CD4-positive, alpha-beta T cell treated with Interleukin-10 for 1 hour (primary cell): ENCODE results near the gene SLAIN2.

Experiments
- DNase-seq: peaks from one replicate; pipeline ENCODE4 v3.0.0-alpha.2; 2020

The SLAIN2 gene

DNA sequence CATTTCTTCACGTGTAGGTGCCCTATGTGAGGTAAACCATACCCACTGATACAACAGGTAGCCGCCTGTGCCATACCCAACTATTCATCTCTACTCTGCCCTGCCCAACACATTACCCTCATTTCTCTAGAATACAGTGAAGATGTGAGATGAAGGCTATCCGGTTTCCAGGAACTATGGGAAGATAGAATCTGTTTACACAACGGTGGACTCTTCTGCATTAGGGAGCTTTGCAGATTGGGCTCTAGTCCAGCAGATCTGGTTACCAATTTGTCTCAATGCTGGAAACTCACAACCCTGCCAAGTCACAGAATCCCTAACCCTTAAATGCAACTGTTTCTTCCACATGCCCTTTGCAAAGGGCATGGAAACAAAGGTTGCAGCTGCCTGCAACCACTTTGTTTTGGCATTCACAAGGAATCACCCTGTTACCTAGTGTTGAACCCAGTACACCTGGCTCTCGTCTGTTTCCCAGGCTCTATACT lies 6.4 kb upstream of the SLAIN2 start:
- no peak for DNase-seq

DNA sequence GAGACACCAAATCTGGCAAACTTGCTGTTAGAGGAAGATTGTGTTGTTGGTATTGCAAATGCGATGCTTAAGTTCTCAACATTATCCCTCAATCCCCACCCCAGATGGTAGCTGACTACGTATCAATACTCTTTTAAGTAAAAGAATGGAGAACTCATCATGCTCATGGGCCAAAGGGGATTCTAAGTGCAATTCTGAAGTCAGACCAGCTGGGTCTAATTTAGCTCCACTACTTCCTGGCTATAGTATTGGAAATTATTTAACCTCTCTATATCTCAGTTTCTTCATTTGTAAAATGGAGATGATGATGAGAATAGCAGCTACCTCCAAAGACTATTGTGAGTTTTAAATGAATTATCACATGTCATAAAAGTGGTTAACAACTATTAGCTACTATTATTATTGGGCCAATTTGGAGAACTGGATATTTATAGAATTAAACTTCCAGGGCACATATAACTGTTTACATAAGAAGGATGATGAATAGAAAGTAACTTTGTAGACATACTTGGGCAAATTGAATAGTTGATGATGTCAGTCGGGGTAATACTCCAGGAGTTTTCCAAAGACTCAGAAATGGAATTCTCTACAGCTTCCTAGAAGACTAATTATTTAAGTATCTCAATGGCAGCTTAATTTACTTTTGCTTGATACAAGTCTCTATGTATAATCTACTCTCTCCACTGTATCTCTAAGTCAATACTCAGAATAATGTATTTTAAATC lies 5.0 kb upstream of the SLAIN2 start:
- DNase-seq, result no peak

DNA sequence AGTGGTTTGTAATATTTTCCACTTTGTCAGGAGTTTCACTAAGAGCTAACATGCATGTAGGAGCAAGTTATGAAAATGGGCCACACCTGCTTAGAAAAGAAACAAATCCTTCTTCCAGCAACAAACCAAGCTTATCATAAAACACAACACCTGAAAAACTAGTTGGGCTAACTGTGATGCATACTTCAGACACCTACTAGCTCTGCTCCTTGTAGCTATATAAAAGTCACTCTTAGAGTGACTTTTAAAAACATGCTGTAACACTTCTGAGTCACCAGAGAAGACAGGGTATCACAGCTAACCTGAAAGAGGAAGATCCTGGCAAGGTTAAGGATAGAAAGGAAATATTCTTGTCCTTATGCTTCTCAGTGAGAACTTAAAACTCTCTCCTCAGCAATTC lies 3.6 kb upstream of the SLAIN2 start:
- no peak for DNase-seq

DNA sequence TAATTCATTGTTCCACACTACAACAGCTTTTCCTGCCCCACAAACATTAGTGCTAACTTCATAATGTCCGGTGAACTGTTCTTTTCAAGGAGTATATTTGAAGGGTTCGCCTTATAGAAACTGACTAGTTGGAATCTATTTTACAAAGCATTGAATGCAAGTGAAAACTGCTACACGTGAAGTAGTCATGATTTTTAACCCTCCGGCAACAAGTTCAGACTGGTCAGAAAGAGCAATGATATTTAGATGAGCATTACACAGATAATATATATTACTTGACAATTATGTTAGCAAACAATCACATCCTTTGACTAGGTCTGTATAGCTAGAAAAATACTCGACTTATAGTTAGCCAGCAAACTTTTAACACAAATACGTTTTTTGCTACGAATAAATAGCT lies 1.7 kb upstream of the SLAIN2 start:
- DNase-seq, result no peak

DNA sequence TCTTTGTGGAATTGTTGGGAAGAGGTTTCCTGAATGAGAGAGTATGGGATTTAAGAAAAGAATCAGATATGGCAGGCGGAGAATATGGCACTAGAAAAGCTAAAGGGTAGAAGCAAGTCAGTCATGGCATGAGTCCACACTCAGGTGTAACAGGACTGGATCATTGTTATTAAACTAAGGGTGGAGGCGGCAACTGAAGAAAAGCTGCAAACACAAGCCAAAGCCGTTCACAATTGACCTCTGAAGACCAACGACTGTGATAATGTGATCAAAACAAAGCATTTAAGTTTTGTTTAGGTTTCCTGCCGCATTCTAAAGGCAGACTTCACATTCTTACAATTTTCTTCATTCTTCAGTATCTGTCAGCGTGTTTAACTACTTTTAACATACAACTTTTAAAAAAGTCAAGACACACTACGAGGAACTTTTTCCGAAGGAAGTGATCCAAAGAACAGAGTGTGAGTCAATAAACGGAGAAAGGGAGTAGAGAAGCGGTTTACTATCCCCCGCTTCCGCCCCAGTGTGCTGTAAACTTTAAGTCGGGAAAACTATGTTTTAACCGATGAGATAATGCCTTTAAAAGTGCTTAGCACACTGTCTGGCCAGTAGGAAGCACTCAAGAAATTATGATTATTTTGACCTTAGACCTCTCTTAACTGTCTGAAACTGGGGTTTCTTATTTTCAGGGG lies 909 bp upstream of the SLAIN2 start:
- peak; percentile 7 for DNase-seq

DNA sequence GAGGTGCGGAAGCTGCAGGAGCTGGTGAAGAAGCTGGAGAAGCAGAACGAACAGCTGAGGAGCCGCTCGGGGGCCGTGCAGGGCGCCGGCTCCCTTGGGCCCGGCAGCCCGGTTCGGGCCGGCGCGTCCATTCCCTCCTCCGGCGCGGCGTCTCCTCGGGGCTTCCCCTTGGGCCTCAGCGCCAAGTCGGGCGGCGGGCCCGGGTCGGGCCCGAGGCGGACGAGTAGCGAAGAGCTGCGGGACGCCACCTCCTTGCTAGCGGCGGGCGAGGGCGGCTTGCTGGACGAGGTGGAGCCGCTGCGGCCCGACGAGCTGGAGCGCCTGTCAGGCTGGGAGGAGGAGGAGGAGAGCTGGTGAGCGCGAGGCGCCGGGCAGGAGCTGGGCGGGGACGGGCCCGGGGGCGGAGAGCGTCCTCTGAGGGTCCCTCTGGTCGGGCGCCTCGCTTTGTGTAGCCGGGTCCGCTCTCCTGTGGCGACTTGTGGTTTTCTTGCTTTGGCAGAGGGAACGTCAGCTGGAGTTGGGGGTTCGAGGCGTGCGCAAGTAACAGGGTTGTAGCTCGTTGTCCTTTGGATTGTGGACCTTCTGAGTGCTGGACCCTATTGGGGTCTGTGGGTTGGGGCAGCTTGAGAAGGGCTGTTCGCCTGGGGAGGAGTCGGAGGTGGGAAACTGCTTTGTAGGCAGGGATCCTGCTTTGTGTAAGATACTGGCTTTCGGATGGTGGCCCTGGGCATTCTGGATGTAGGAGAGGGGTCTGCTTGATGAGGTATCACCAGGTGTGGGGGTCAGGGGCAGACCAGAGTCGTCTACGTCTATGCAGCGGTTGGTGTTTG lies 662 bp downstream of the SLAIN2 start:
- peak; percentile 52 for DNase-seq

DNA sequence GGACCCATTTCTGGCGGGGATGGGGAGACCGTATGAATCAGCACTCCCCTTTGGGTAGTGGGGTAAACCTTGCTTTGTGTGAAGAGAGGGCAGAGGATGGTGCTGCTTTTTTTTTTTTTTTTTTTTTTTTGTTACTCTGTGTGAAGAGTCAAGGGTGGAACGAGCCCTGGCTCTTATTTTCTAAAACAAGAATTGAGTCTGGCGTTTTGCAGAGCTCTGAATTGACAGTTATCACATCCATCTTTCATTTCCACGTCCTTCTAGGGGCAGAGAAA lies 1.2 kb downstream of the SLAIN2 start:
- DNase-seq, result peak; percentile 27

DNA sequence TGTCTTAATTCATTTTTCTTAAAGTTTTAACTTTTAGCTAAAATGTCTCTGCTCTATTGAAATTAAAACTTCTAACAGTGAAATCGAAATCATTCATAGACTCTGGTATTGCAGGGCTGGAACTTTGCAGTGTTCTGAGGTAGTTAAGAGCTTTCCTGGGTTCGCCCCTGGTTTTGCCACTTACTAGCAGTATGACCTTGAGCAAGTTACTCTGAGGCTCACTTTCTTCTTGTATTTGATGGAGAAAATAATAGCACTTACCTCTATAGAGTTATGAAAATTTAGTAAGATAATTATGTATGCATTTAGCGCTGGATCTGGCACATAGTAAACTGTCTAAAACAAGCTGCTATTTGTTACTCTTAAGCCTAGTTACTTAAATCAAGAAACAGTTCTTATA lies 1.7 kb downstream of the SLAIN2 start:
- DNase-seq, result peak; percentile 3

DNA sequence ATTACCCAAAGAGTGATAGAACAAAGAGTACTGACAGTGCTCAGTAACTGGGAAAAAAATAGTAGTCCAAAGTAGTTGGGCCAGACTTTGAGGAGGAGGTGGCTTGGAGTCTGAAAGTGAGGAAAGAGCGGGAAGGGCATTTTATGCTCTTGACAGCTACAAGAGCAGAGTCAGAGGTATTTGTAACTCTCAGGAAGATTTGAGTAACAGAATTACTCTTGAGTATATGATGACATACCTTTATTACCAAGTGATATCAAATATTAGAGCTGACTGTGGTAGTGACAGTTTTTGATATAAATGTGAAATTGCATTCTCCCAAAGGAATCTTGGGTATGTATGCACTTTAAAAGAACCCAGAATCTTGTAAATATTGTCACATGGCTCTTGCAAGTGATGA lies 2.2 kb downstream of the SLAIN2 start:
- DNase-seq, result no peak

DNA sequence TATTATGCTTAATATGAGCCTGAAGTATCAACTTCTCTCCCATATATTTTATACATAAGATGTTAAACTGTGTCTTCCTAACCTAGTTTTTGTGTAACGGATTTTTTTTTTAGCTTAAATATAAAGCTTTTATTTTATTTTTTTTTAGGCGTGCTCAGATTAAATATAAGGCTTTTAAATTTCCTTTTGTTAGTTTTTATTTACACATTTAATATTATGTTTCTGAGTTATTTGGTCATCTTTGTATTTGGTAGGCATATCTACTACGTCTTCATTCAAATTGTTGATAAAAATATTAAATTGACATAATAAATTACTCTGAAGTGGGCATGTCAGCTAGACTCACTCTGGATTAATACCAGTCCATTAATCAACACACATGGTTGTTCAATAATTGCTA lies 4.2 kb downstream of the SLAIN2 start:
- DNase-seq, result no peak

DNA sequence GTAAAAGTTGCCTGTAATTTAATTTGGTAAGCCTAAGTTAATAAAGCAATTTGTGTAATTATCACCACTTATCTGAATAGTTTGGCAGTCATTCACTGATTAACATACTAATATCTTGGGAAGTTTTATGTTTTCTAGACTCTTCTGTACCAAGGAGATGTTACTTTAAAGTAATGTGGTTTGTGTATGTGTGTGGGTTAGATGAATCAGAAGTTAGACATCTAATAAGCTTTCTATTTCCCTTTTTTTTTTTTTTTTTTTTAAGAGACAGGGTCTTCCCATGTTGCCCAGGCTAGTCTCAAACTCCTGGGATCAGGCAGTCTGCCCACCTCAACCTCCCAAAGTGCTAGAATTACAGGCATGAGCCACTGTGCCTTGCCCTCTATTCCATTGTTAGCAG lies 5.3 kb downstream of the SLAIN2 start:
- no peak for DNase-seq

DNA sequence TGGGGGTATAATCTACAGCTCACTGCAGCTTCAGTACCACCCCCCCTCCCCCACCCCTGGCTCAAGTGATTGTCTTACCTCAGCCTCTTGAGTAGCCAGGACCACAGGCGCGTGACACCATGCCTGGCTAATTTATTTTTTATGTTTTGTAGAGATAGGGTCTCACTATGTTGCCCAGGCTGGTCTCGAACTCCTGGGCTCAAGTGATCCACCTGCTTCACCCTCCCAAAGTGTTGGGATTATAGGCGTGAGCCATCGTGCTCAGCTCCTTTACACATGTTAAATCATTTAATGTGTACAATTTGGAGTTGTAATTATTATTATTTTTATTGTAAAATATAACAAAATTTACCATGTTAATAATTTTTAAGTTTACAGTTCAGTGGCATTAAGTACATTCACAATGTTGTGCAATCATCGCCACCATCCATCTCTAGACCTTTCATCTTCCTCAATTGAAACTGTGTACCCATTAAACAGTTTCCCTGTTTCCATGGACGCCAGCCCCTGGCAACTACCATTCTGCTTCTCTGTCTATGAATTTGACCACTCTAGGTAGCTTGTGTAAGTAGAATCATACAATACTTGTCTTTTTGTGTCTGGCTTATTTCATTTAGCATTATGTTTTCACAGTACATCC lies 6.1 kb downstream of the SLAIN2 start:
- no peak for DNase-seq

DNA sequence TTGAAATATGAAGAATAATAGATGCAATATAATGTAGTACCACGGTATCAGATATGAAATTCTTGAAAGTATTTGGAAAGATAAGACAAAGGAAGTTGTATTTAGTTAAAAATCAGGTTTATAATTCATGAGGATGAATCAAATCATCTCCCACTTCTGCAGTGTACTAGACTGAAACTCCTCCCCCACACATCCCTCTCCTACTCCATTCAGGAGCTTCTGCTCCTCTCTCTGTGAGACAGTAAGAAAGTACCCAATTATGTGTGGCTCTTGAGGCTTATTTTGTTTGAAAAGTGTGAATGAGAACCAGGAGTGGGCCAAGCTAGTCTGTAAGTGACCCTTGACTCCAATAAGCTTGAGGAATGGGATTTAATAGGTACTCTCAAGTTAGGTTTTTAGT lies 9.5 kb downstream of the SLAIN2 start:
- DNase-seq, result no peak

DNA sequence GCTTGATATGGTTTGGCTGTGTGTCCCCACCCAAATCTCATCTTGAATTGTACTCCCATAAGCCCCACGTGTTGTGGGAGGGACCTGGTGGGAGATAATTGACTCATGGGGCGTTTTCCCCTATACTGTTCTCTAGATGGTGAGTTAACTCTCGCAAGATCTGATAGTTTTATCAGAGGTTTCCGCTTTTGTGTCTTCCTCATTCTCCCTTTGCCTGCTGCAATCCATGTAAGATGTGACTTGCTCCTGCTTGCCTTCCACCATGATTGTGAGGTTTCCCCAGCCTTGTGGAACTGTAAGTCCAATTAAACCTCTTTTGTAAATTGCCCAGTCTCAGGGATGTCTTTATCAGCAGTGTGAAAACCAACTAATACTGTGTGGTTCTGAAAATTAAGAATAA lies 11.5 kb downstream of the SLAIN2 start:
- no peak for DNase-seq

DNA sequence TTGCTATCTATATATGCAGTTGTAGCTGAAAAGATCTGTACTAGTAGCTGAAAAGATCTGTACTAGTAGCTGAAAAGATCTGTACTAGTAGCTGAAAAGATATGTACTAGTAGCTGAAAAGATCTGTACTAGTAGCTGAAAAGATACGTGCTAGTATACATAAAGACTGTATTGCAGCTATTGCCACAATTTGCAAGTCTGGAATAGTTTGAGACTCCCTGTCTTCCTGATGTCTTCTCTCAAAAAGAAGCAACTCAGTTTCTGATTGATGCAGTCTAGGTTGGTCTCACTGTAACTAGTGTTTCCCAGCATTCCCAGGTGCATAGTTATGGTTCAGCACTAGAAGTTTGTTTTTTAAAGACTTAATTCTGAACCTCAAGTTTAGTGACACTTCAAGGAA lies 15.0 kb downstream of the SLAIN2 start:
- DNase-seq, result no peak

DNA sequence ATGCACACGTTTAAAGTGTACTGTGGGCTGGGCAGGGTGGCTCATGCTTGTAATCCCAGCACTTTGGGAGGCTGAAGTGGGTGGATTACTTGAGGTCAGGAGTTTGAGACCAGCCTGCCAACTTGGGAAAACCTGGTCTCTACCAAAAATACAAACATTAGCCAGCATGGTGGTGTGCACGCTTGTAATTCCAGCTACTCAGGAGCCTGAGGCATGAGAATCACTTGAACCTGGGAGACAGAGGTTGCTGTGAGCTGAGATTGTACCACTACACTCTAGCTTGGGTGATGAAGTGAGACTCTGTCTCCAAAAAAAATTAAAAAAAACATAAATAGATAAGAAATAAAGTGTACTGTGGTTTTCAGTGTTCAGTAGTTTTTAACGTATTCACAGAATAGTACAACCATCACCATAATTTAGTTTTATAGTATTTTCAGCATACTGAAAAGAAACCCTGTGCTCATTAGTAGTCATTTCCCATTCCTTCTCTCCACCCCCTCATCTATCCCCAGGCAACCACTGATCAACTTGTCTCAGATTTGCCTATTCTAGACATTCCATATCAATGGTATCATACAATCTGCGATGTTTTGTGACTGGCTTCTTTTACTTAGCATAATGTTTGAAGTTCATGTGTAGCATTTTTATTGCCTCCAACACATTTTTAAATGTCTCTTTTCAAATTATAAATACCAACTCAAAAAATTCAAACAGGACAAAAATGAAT lies 19.1 kb downstream of the SLAIN2 start:
- no peak for DNase-seq

DNA sequence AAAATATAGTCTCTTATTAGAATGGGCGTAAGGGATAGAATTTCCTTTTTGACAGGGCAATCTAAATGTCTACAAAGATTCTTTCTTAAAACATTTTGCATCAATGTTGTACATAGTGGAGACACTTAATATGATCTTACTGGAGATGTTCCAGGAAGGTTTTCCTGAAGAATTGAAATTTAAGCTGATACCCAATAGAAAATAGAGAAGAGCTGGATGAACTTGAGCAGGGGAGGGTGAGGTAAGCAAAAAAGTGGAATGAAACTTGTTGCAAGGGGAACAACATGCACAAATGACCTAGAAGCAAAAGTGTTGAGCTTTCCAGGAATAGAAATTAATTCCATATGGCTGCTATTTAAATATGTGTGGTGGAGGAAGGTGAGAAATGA lies 19.7 kb downstream of the SLAIN2 start:
- DNase-seq, result no peak

DNA sequence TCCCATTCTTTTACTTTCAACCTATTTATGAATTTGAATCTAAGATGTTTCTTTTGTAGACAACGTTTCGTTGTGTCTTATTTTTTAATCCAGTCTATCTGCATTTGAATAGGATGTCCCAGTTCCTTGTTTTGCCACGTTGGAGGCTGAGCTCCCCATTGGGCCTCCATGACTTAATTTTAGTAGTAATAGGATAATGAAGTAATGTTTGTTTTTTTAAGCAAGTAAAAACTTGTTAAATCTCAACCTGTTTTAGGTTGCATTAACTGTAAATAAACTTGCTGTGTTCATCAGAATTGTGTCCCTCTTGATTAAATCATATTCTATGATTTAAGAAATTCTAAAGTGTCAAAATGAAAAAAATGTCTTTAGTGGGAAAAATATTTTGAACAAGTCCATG lies 25.3 kb downstream of the SLAIN2 start:
- DNase-seq, result no peak

DNA sequence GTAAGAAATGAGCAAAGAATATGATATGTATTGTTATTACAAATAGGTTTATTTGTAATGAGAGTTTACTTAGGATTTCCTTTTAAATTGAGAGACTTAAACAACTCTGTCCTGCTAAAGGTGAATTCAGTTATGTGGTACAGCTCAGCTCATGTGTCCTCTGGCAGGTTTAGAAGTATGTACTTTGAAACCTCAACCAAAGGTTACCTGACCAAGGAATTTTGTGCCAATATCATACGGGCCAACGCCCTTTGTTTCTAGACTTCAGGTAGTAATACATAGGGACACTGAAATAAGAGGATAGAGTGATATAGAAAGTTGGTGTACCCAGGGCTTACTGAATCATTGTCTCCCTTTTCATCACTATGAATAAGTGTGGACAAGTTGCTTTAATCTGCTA lies 25.7 kb downstream of the SLAIN2 start:
- no peak for DNase-seq

DNA sequence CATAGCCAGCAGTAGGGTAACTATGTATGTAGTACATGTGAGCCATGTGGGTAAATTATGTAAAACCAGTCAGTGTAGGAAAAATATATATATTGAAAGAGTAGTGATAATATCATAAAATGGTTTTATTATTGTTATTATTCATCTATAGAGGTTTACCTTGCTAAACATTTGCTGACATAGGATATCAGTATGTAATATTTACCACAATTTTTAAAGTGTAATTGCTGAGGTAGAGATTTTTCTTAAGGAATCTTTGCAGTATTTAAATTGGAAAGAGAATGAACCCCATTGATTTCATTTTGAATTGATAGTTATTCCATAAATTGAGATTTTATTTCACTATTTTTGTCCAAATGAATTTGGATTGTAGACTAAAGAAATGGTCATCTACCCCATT lies 27.1 kb downstream of the SLAIN2 start:
- no peak for DNase-seq

DNA sequence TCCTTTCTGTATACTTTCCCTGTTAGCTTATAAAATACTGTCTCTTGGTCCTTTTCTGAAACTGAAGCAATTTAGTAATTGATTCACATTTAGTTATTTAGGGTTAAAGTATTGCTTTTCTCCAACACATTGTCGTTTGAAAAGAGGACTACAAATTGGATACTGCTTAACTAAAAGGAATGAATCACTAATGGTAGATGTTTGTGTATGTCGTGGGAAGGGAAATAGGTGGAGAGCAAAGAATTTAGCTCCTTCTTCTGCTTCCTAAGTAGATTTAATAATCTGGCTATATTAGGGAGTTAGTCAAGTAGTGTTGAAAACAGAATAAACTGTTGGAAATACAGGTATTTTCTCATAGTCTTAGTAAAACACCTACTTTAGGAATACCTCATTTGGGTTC lies 27.9 kb downstream of the SLAIN2 start:
- no peak for DNase-seq

DNA sequence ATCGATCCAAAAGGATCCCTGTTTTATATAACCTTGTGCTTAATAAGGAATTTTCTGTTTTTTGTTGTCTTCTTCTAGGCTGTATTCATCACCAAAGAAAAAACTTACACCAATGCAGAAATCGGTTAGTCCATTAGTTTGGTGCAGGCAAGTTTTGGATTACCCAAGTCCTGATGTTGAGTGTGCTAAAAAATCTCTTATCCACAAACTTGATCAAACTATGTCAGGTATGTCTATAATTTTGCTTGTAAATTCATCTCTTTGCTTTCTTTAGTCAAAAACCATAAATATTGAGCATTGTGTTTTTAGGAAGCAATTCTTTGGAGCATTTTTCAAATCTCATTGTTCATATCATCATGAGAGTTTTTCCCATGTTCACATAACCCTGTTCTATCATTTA lies 28.4 kb downstream of the SLAIN2 start:
- no peak for DNase-seq
